GM15510 (cell line): ENCODE data around the gene DROSHA.

ENCODE experiments used
- POLR2A ChIP-seq: IDR thresholded peaks from 3 replicates; pipeline ENCODE4 v1.6.1; 2011; ENCODE audit warnings: borderline replicate concordance; ENCODE audit not compliant: insufficient read length; ENCODE audit errors: extremely low read depth

DROSHA gene

GRCh38 chr5:31485376-31486207, 46.3 kb downstream of the DROSHA start:
- no peak for TF ChIP-seq POLR2A

GRCh38 chr5:31481531-31482165, 50.2 kb downstream of the DROSHA start:
- no peak for TF ChIP-seq POLR2A

- no peak for TF ChIP-seq POLR2A
Measured at GRCh38 chr5:31479706-31480105, 52.2 kb downstream of the DROSHA start.

- no peak for TF ChIP-seq POLR2A
Measured at GRCh38 chr5:31478901-31479300, 53.0 kb downstream of the DROSHA start.

GRCh38 chr5:31477971-31478370, 53.9 kb downstream of the DROSHA start:
- TF ChIP-seq POLR2A = no peak

GRCh38 chr5:31477516-31477915, 54.4 kb downstream of the DROSHA start:
- TF ChIP-seq POLR2A = no peak

GRCh38 chr5:31476738-31477141, 55.2 kb downstream of the DROSHA start:
- no peak for TF ChIP-seq POLR2A

GRCh38 chr5:31471916-31472315, 60.0 kb downstream of the DROSHA start:
- TF ChIP-seq POLR2A = no peak

GRCh38 chr5:31471040-31471439, 60.9 kb downstream of the DROSHA start:
- no peak for TF ChIP-seq POLR2A

- TF ChIP-seq POLR2A = no peak
Measured at GRCh38 chr5:31470608-31471007, 61.3 kb downstream of the DROSHA start.

- no peak for TF ChIP-seq POLR2A
Measured at GRCh38 chr5:31469886-31470285, 62.0 kb downstream of the DROSHA start.

GRCh38 chr5:31469466-31469865, 62.4 kb downstream of the DROSHA start:
- TF ChIP-seq POLR2A = no peak

GRCh38 chr5:31465291-31465690, 66.6 kb downstream of the DROSHA start:
- TF ChIP-seq POLR2A = no peak

GRCh38 chr5:31464081-31464480, 67.8 kb downstream of the DROSHA start:
- TF ChIP-seq POLR2A = no peak

- no peak for TF ChIP-seq POLR2A
Measured at GRCh38 chr5:31463351-31463750, 68.5 kb downstream of the DROSHA start.

- TF ChIP-seq POLR2A = no peak
Measured at GRCh38 chr5:31459594-31459993, 72.3 kb downstream of the DROSHA start.

GRCh38 chr5:31455172-31455571, 76.7 kb downstream of the DROSHA start:
- TF ChIP-seq POLR2A = no peak

- no peak for TF ChIP-seq POLR2A
Measured at GRCh38 chr5:31453522-31453921, 78.4 kb downstream of the DROSHA start.
